Ishikawa (cell line): ENCODE results near the gene KCNG1.

ENCODE experiments used
- CEBPB ChIP-seq: IDR thresholded peaks from 2 replicates; pipeline ENCODE4 v1.6.1; 2012
- CREB1 ChIP-seq: IDR thresholded peaks from 2 replicates; pipeline ENCODE4 v1.6.1; 2012; ENCODE audit warnings: low read depth
- EGR1 ChIP-seq: IDR thresholded peaks from 2 replicates; pipeline ENCODE4 v1.6.1; 2012
- EP300 ChIP-seq: IDR thresholded peaks from 2 replicates; pipeline ENCODE4 v1.6.1; 2012; ENCODE audit warnings: borderline replicate concordance
- FOXM1 ChIP-seq: IDR thresholded peaks from 2 replicates; pipeline ENCODE4 v1.6.1; 2012; ENCODE audit warnings: low read depth, borderline replicate concordance
- NFIC ChIP-seq: IDR thresholded peaks from 2 replicates; pipeline ENCODE4 v1.6.1; 2012
- RAD21 ChIP-seq: IDR thresholded peaks from 2 replicates; pipeline ENCODE4 v1.6.1; 2012; ENCODE audit warnings: low read depth
- TAF1 ChIP-seq: IDR thresholded peaks from 2 replicates; pipeline ENCODE4 v1.6.1; 2012; ENCODE audit warnings: low read depth, mild to moderate bottlenecking
- TCF12 ChIP-seq: IDR thresholded peaks from 2 replicates; pipeline ENCODE4 v1.6.1; 2012; ENCODE audit warnings: low read depth
- TEAD4 ChIP-seq: IDR thresholded peaks from 2 replicates; pipeline ENCODE4 v1.6.1; 2012
- YY1 ChIP-seq: IDR thresholded peaks from 2 replicates; pipeline ENCODE4 v1.6.1; 2012; ENCODE audit warnings: low read depth
- ZBTB7A ChIP-seq: IDR thresholded peaks from 2 replicates; pipeline ENCODE4 v1.6.1; 2012; ENCODE audit warnings: low read depth
- TF ChIP-seq, protein P1 (sequence below): IDR thresholded peaks from 2 replicates; pipeline ENCODE4 v1.6.1; 2012
- TF ChIP-seq, protein P2 (sequence below): IDR thresholded peaks from 2 replicates; pipeline ENCODE4 v1.6.1; 2012
- TF ChIP-seq, protein P3 (sequence below): IDR thresholded peaks from 2 replicates; pipeline ENCODE4 v1.6.1; 2012; ENCODE audit warnings: low read depth, mild to moderate bottlenecking

The KCNG1 gene

DNA sequence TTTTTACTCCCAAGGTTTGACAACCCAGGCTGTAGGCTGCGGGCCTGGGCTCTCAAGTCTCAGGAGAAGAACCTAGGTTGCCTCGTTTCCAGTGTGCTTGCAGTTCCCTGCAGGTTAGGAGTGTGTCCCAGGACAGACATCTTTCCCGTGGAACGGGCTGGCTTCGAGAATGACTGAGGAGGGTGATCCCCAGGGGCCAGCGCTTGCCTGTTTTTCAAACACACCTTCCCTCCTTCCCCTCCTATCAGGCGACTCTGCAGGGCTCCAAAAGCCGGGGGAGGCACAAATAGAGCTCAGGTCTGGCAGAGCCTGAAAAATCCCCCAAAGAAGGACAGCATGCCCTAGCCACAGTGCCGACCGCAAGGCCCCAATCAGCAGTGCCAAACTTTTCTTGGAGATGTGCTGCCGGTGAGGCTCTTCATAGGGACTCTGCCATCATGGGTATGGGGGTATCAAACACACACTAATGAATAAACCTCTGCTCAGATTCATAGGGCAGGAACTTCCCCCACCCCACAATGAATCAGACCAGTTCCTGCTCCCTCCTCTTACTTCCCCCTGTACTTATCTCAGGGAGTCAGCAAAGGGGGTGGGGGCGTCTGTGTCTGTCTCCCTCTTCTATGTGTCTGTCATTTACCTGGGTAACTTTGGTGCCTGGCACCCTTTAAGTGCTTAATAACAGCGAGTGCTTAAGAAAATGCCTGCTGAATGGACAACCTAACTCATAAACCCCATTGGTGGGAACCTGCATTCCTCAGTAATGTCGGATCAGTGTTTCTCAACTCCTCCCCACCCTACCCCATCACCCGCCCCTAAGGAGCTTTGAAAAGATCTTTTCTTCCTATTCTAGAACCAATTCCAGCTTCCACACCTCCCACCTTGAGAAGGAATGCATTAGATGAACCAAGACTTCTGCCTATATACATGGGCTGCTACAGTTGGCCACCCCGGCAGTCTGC lies 1.6 kb downstream of the KCNG1 start:
- TF ChIP-seq TAF1 (no peak), CEBPB (no peak)

DNA sequence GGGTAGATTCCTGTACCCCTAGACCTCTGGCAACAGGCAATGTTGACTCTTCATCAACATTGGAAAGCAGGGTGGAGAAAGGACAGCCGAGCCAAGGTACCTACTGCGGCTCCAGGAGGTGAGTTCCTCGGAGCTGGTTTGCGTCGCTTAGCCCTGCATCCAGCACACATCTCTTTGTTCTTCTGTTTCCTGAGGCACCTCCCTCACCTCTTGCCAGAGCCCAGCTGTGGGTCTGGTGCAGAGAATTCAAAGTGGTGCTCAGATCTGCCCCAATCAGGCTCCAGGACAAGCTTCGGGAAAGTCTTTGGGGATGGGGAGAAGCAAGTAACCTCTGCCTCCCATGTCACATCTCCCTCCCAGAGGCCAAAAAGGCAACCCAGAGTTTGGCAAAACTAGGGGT lies 2.2 kb downstream of the KCNG1 start:
- no peak for TF ChIP-seq TEAD4
- TF ChIP-seq ZBTB7A = no peak
- TF ChIP-seq TAF1 = no peak
- no peak for TF ChIP-seq CEBPB
- TF ChIP-seq, protein P1, sequence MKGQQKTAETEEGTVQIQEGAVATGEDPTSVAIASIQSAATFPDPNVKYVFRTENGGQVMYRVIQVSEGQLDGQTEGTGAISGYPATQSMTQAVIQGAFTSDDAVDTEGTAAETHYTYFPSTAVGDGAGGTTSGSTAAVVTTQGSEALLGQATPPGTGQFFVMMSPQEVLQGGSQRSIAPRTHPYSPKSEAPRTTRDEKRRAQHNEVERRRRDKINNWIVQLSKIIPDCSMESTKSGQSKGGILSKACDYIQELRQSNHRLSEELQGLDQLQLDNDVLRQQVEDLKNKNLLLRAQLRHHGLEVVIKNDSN = no peak
- no peak for TF ChIP-seq EP300
- no peak for TF ChIP-seq NFIC
- no peak for TF ChIP-seq FOXM1
- no peak for TF ChIP-seq YY1
- TF ChIP-seq, protein P2, sequence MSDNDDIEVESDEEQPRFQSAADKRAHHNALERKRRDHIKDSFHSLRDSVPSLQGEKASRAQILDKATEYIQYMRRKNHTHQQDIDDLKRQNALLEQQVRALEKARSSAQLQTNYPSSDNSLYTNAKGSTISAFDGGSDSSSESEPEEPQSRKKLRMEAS = no peak
- no peak for TF ChIP-seq TCF12
- TF ChIP-seq, protein P3, sequence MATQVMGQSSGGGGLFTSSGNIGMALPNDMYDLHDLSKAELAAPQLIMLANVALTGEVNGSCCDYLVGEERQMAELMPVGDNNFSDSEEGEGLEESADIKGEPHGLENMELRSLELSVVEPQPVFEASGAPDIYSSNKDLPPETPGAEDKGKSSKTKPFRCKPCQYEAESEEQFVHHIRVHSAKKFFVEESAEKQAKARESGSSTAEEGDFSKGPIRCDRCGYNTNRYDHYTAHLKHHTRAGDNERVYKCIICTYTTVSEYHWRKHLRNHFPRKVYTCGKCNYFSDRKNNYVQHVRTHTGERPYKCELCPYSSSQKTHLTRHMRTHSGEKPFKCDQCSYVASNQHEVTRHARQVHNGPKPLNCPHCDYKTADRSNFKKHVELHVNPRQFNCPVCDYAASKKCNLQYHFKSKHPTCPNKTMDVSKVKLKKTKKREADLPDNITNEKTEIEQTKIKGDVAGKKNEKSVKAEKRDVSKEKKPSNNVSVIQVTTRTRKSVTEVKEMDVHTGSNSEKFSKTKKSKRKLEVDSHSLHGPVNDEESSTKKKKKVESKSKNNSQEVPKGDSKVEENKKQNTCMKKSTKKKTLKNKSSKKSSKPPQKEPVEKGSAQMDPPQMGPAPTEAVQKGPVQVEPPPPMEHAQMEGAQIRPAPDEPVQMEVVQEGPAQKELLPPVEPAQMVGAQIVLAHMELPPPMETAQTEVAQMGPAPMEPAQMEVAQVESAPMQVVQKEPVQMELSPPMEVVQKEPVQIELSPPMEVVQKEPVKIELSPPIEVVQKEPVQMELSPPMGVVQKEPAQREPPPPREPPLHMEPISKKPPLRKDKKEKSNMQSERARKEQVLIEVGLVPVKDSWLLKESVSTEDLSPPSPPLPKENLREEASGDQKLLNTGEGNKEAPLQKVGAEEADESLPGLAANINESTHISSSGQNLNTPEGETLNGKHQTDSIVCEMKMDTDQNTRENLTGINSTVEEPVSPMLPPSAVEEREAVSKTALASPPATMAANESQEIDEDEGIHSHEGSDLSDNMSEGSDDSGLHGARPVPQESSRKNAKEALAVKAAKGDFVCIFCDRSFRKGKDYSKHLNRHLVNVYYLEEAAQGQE = no peak
- no peak for TF ChIP-seq EGR1
- TF ChIP-seq CREB1 = no peak

DNA sequence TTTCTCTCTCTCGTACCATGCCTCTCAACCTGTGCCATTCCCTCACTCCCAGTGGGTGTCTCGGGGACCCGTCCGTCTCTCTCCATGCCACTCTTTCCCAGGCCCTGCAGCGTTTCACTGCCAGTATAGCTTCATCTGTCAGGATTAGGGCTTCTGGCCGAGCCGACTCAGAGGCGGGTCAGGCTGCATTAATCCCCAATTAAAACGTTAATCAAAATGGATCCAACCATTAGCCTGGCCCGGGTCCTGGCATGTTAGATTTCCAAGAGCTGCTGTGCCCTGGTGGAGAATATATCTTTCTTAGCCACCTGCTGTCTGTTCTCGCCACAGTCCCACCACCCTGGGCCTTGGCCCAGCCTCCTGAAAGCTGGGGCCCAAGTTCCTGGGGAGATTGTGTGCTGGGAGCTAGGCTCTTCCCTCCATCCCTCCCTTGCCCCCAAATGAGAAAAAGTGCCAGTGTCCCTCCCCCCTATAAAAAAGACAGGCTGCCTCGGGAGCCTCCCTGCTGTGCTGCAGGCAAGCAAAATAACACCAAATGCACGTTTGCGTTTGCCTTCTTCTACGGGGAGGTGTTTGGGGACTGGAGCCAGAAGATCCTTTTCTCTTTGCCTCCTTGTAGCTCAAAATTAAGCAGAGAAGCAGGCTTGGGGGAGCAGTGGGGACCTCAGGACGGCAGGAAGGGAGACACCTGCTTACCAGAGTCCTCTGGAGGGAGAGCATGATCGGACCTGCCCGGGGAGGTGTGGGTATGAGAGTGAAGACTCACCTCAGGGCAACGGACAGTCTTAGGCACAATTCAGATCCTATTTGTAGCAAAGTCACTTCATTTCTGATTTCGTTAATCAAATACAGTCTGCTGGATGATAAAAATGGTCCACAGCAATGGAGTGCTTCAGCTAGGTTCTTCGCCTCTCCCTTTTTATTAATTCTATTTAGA lies 3.0 kb downstream of the KCNG1 start:
- TF ChIP-seq CREB1 (no peak), TCF12 (no peak), EGR1 (no peak), NFIC (no peak), TAF1 (no peak), YY1 (no peak), EP300 (no peak), RAD21 (no peak), ZBTB7A (no peak), CEBPB (no peak), TEAD4 (no peak), FOXM1 (no peak)
- TF ChIP-seq, protein P2 = no peak
- TF ChIP-seq, protein P3 = no peak
- TF ChIP-seq, protein P1 = no peak

DNA sequence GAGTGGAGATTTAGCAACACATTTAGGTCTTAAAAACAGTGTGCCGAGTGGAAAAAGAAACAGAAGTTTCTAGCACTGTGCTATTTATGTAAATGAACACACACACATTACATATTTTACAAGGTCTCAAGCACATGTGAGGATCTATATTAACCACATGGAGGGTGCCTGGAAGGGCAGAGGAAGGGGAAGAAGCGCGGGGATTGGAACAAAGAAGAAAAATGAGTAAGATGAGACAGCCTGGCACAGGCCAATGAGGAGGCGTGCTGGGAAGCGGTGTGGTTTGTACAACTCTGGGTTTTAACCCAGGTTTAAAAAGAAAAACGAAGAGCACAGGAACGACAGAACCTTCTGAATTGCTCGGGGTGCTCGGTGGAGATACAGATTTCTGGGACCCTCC lies 5.7 kb downstream of the KCNG1 start:
- TF ChIP-seq, protein P2 = no peak
- TF ChIP-seq YY1 (no peak), CEBPB (no peak), EP300 (no peak), TCF12 (no peak), CREB1 (no peak), RAD21 (no peak), EGR1 (no peak), TAF1 (no peak), NFIC (no peak), FOXM1 (no peak), TEAD4 (no peak), ZBTB7A (no peak)
- TF ChIP-seq, protein P1 = no peak
- TF ChIP-seq, protein P3 = no peak
